H1 (cell line): ENCODE results near the gene UNC13C. TPM values are rescaled to one million over a fixed set of nuclear protein-coding genes. Genes with fewer than 3 reads are reported as not detected.

Source experiments
- CTCF ChIA-PET: fragments of 300-600 bp; sonication (Branson Sonifier 250); formaldehyde crosslinking; loops from one replicate; lab custom pipeline; 2021; ENCODE audit not compliant: partially characterized antibody; lab: Charles Lee
- POLR2A ChIA-PET: fragments of 300-600 bp; sonication (Branson Sonifier 250); formaldehyde crosslinking; loops from one replicate; lab custom pipeline; 2021; ENCODE audit warnings: inconsistent platforms; ENCODE audit not compliant: partially characterized antibody; lab: Charles Lee
- DNase-seq, 2 experiments: peaks; one replicate each; pipeline versions ENCODE4 v3.0.0 to v3.0.0-alpha.2; 2010 to 2022; ENCODE audit warnings: low spot score in 2 of 2, low read depth in 1 of 2, mixed read lengths in 1 of 2
- FAIRE-seq: peaks from 2 replicates; lab custom pipeline; 2011; peaks lifted over from hg19 to GRCh38; lab: Jason Lieb, UNC
- H2AFZ ChIP-seq: 2 replicates; pipeline ENCODE4 v1.8.1; 2012; ENCODE audit warnings: low read length, inconsistent platforms
- H2AK5ac ChIP-seq: 2 replicates; pipeline ENCODE4 v1.6.1; 2013; ENCODE audit warnings: low read depth, low read length
- H2BK120ac ChIP-seq: replicated peaks from 2 replicates; pipeline ENCODE3; 2013; ENCODE audit warnings: low read depth, low read length, inconsistent platforms
- H2BK12ac ChIP-seq: 2 replicates; pipeline ENCODE4 v1.6.1; 2013; ENCODE audit warnings: low read depth, low read length
- H2BK15ac ChIP-seq: 2 replicates; pipeline ENCODE4 v1.6.1; 2013; ENCODE audit warnings: low read length
- H2BK20ac ChIP-seq: 2 replicates; pipeline ENCODE4 v1.6.1; 2013; ENCODE audit warnings: low read length
- H2BK5ac ChIP-seq: 2 replicates; pipeline ENCODE4 v1.6.1; 2013; ENCODE audit warnings: low read depth, low read length
- H3K14ac ChIP-seq: 2 replicates; pipeline ENCODE4 v1.6.1; 2013; ENCODE audit warnings: inconsistent platforms; ENCODE audit not compliant: insufficient read length
- H3K18ac ChIP-seq: 2 replicates; pipeline ENCODE4 v1.6.1; 2013; ENCODE audit warnings: low read length; ENCODE audit errors: extremely low read depth
- H3K23ac ChIP-seq: 2 replicates; pipeline ENCODE4 v1.6.1; 2013; ENCODE audit warnings: inconsistent platforms; ENCODE audit not compliant: insufficient read length
- H3K23me2 ChIP-seq: 2 replicates; pipeline ENCODE4 v1.6.1; 2013; ENCODE audit warnings: low read depth, low read length
- H3K27ac ChIP-seq: 2 replicates; pipeline ENCODE4 v1.6.1; 2011; ENCODE audit warnings: low read depth, low read length, inconsistent platforms
- H3K27me3 ChIP-seq, 4 experiments: replicated peaks in 1 of 4; 1 replicate in 1 of 4; 2 replicates in 3 of 4; pipeline versions ENCODE4 v1.6.1 to v1.8.1; 2011 to 2013; ENCODE audit warnings: low read length in 3 of 4, mild to moderate bottlenecking in 3 of 4, inconsistent platforms in 2 of 4, mixed read lengths in 2 of 4, moderate library complexity in 1 of 4; ENCODE audit not compliant: control insufficient read depth in 3 of 4, insufficient read depth in 3 of 4; ENCODE audit errors: extremely low read depth in 1 of 4
- H3K36me3 ChIP-seq, 4 experiments: 2 replicates each; pipeline versions ENCODE4 v1.6.1 to v1.8.1; 2011 to 2013; ENCODE audit warnings: mild to moderate bottlenecking in 4 of 4, low read length in 3 of 4, moderate library complexity in 2 of 4, control low read depth in 1 of 4, inconsistent platforms in 1 of 4; ENCODE audit not compliant: insufficient read depth in 4 of 4, control insufficient read depth in 2 of 4
- H3K4ac ChIP-seq: replicated peaks from 2 replicates; pipeline ENCODE3; 2013; ENCODE audit warnings: low read length, low read depth, mixed read lengths, inconsistent platforms; ENCODE audit not compliant: insufficient read length
- H3K4me1 ChIP-seq, 4 experiments: replicated peaks in 1 of 4; 1 replicate in 1 of 4; 2 replicates in 3 of 4; pipeline versions ENCODE4 v1.6.1 to v1.8.1; 2011 to 2013; ENCODE audit warnings: low read length in 3 of 4, inconsistent platforms in 2 of 4, mixed read lengths in 1 of 4; ENCODE audit not compliant: insufficient read depth in 4 of 4, control insufficient read depth in 3 of 4
- H3K4me2 ChIP-seq, 2 experiments: 2 replicates each; pipeline versions ENCODE4 v1.6.1 to v1.8.1; 2011 to 2013; ENCODE audit warnings: low read depth in 2 of 2, low read length in 2 of 2, control low read depth in 1 of 2, inconsistent platforms in 1 of 2, mild to moderate bottlenecking in 1 of 2; ENCODE audit not compliant: insufficient read depth in 1 of 2
- H3K4me3 ChIP-seq, 4 experiments: fragments of 200-600, 300-600 bp in 1 of 4; sonication (generic), shearing (Covaris generic), sonication (Bioruptor Twin) in 1 of 4; 2 replicates each; pipeline versions ENCODE4 v1.5.1 to v1.8.1; 2011 to 2016; ENCODE audit warnings: low read length in 4 of 4, low read depth in 3 of 4, control low read depth in 2 of 4, inconsistent platforms in 2 of 4, mild to moderate bottlenecking in 2 of 4, mixed read lengths in 1 of 4, moderate library complexity in 1 of 4; ENCODE audit not compliant: insufficient read depth in 2 of 4; ENCODE audit errors: extremely low read depth in 1 of 4
- H3K56ac ChIP-seq: replicated peaks from 2 replicates; pipeline ENCODE3; 2013; ENCODE audit warnings: low read depth, mild to moderate bottlenecking, mixed read lengths, low read length, inconsistent platforms; ENCODE audit not compliant: insufficient read length
- H3K79me1 ChIP-seq: 2 replicates; pipeline ENCODE4 v1.6.1; 2013; ENCODE audit warnings: low read depth, low read length, control low read depth
- H3K79me2 ChIP-seq, 2 experiments: 2 replicates each; pipeline versions ENCODE4 v1.6.1 to v1.8.1; 2012 to 2013; ENCODE audit warnings: low read length in 2 of 2, mild to moderate bottlenecking in 2 of 2, inconsistent platforms in 1 of 2; ENCODE audit not compliant: insufficient read depth in 2 of 2, control insufficient read depth in 1 of 2
- H3K9ac ChIP-seq, 4 experiments: replicated peaks in 1 of 4; 1 replicate in 1 of 4; 2 replicates in 3 of 4; pipeline versions ENCODE4 v1.6.1 to v1.8.1; 2011 to 2013; ENCODE audit warnings: low read depth in 3 of 4, low read length in 3 of 4, control low read depth in 2 of 4, mild to moderate bottlenecking in 2 of 4, moderate library complexity in 2 of 4, inconsistent platforms in 1 of 4; ENCODE audit errors: extremely low read depth in 1 of 4
- H3K9me3 ChIP-seq, 2 experiments: 2 replicates each; pipeline versions ENCODE4 v1.6.1 to v1.8.1; 2012 to 2013; ENCODE audit warnings: mild to moderate bottlenecking in 2 of 2, moderate library complexity in 2 of 2, control low read depth in 1 of 2, inconsistent platforms in 1 of 2, low read depth in 1 of 2, low read length in 1 of 2, mixed read lengths in 1 of 2; ENCODE audit not compliant: insufficient read depth in 2 of 2
- H4K20me1 ChIP-seq, 2 experiments: replicated peaks in 1 of 2; 2 replicates each; pipeline versions ENCODE3 to v1.8.1; 2011 to 2013; ENCODE audit warnings: inconsistent platforms in 2 of 2, low read length in 2 of 2, mild to moderate bottlenecking in 1 of 2; ENCODE audit not compliant: insufficient read depth in 2 of 2, control insufficient read depth in 1 of 2
- H4K5ac ChIP-seq: 2 replicates; pipeline ENCODE4 v1.6.1; 2013; ENCODE audit warnings: low read length, low read depth, mixed read lengths, inconsistent platforms; ENCODE audit not compliant: insufficient read length
- H4K8ac ChIP-seq: 2 replicates; pipeline ENCODE4 v1.8.0; 2013; ENCODE audit warnings: mild to moderate bottlenecking, moderate library complexity, low read length, inconsistent platforms; ENCODE audit not compliant: insufficient read depth; ENCODE audit errors: extremely low read depth
- H4K91ac ChIP-seq: replicated peaks from 2 replicates; pipeline ENCODE3; 2013; ENCODE audit warnings: low read length, mixed read lengths, inconsistent platforms; ENCODE audit not compliant: insufficient read length
- EZH2 ChIP-seq: fragments of 200-600 bp; sonication (generic); IDR thresholded peaks from 2 replicates; pipeline ENCODE4 v1.7.1; 2012; ENCODE audit warnings: low read depth, mild to moderate bottlenecking, moderate library complexity, low read length, inconsistent platforms; ENCODE audit not compliant: severe bottlenecking
- FOSL1 ChIP-seq: IDR thresholded peaks from 2 replicates; pipeline ENCODE4 v1.6.1; 2011; ENCODE audit warnings: mild to moderate bottlenecking, low read depth, low read length, moderate library complexity; ENCODE audit not compliant: insufficient read depth
- TCF12 ChIP-seq: IDR thresholded peaks from 2 replicates; pipeline ENCODE4 v1.6.1; 2011; ENCODE audit warnings: low read depth, mild to moderate bottlenecking, low read length
- WGBS, 2 experiments: shearing (Covaris generic) in 1 of 2; methylation state at CpG; one replicate each; pipeline versions ENCODE4 v1.1.6 to v1.1.7; 2013 to 2015; ENCODE audit warnings: low lambda C conversion rate in 2 of 2, mixed read lengths in 2 of 2, inconsistent platforms in 1 of 2, low coverage in 1 of 2, missing lambda C conversion rate in 1 of 2; ENCODE audit not compliant: insufficient replicate concordance in 2 of 2, insufficient coverage in 1 of 2, insufficient read length in 1 of 2; ENCODE audit errors: extremely low coverage in 1 of 2, missing lambda C conversion rate in 1 of 2; 5-methylcytosine and 5-hydroxymethylcytosine counted together
- polyA plus RNA-seq, 7 experiments: library from polyadenylated mRNA; depleted of rRNA in 3 of 7; stranded (reverse) in 5 of 7; unstranded in 2 of 7; fragments of >200 nt in 5 of 7; fragments of 200-250 nt in 2 of 7; gene quantifications; 1 replicate in 5 of 7; 2 replicates in 1 of 7; 4 replicates in 1 of 7; pipeline versions ENCODE4 v1.2.1 to v1.2.3, GENCODE V29; 2011 to 2013; ENCODE audit warnings: missing spikeins in 2 of 7, mixed read lengths in 2 of 7
- total RNA-seq: library from RNA; stranded (reverse); fragmentation: NEBNext Ultra II Directional; extraction: Animal tissue kit (Norgen Biotek cat#: 25700); gene quantifications from 2 replicates; pipeline ENCODE4 v1.2.1, GENCODE V29; 2021

Gene UNC13C
- total and polyA plus RNA-seq, 2 of the 8 experiments (the other 6 are each of a cell fraction or from before 2014, with no cell fraction given) = 0.02 to 0.13 TPM

- H3K23ac ChIP-seq = no peak overlapping the region
- POLR2A ChIA-PET = no interaction called here
- H2BK20ac ChIP-seq = no peak overlapping the region
- FAIRE-seq = no peak
- no peak overlapping the region for H2AK5ac ChIP-seq
- no peaks in the 10 kb centered on the region for H3K79me2 ChIP-seq
- no peaks in the 10 kb centered on the region for H3K79me1 ChIP-seq
- H2BK15ac ChIP-seq = no peak overlapping the region
- H3K4me3 ChIP-seq = no peak overlapping the region
- no peak overlapping the region for H2BK12ac ChIP-seq
- H3K27ac ChIP-seq = no peak overlapping the region
- WGBS, 2 experiments = 81% methylated on average over 4 of the region's 4 CpGs; no CpG with 5 or more reads in 1 of the 2 experiments
- no peaks in the 10 kb centered on the region for H3K27me3 ChIP-seq
- no peaks in the 10 kb centered on the region for H4K20me1 ChIP-seq
- no peak overlapping the region for H3K9ac ChIP-seq
- DNase-seq = no peak
- H3K56ac ChIP-seq = no peak overlapping the region
- H2AFZ ChIP-seq = peak overlapping the region; percentile 49; the same call in 1 of the 2 replicates
- CTCF ChIA-PET = no interaction called here
- H4K8ac ChIP-seq = no peak overlapping the region
- H3K4ac ChIP-seq = no peak overlapping the region
- H4K5ac ChIP-seq = no peak overlapping the region
- H3K36me3 ChIP-seq = no peaks in the 10 kb centered on the region
- H3K14ac ChIP-seq = no peak overlapping the region
- H2BK120ac ChIP-seq = no peak overlapping the region
- H4K91ac ChIP-seq = no peak overlapping the region
- no peak overlapping the region for H3K18ac ChIP-seq
- H2BK5ac ChIP-seq = no peak overlapping the region
- H3K4me1 ChIP-seq = no peaks in the 10 kb centered on the region
- H3K9me3 ChIP-seq = peaks cover 0 to 10% of the 10 kb centered on the region in 2 experiments; a peak in 2 of 4 replicates
- no peaks in the 10 kb centered on the region for H3K23me2 ChIP-seq
- H3K4me2 ChIP-seq = no peak overlapping the region
- TF ChIP-seq FOSL1 (no peak), TCF12 (no peak), EZH2 (no peak)
Measured at GRCh38 chr15:54577476-54578250, 599.4 kb downstream of the UNC13C start.
